Activated CD4-positive, alpha-beta T cell treated with anti-CD3 and anti-CD28 coated beads for 48 hours (primary cell): ENCODE measurements around the gene PRSS35.
"Not testable (repeated sequence)": the region's sequence is repeated elsewhere in the genome, so short reads cannot be mapped to it uniquely, and the experiment has no call there.

ENCODE experiments used
- DNase-seq: peaks from one replicate; pipeline ENCODE4 v3.0.0-alpha.2; 2020

The PRSS35 gene

DNA sequence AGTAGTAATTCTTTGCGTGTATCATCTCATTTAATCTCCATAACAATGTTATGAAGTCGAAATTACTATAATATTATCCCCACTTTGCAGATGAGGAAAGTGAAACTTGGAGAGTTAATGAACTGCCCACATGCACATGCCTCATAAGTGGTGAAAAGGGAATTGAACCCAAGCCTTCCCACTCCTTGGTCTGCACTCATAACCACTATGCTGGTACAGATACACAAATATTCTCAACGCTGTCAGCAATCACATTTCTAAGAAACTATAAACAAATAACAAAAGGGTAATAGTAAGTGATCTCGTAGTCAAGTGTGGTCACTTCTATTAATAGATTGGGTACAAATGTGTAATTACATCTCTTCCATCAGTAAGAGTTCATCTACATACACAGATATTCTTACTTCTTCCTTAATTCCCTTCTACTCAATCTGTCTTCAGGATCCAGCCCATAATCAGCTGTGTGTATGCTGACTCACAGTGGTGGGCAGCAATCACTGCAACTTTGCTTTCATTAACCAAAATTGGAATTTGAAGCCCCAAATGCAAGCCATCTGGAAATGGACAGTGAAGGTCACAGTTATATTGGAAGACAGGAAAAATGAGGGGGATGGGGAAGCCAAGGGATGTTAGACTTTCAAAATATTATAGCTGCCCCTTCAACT, 6.6 kb downstream of the PRSS35 start:
- DNase-seq, result no peak

DNA sequence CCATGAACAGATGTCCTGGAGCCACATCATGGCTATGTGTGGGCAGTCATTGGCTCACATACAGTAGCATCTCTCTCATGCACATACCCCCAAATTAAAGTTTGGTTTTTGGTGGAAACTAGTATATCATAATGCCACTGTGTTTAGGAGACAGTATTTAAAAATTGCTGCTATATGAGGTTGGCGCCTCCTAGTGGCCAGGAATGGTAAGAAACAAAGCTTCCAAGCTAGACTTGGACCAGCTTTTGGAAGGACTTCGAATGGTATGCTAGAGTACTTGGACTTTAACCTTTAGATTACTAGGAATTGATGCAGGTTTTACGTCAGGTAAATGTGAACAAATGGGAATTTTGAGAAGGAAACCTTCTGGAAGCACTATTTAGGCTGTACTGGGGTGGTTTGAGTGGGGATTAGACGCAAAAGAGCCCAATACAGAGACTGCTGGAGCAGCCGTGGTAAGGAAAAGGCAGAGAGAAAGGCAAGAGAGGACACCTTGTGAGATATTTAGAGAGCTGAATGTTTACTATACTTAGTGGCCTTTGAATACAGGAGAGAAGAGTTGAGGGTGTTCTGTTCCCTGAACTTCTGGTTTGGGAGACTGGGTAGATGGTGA, 23.8 kb downstream of the PRSS35 start:
- peak; percentile 68 for DNase-seq

DNA sequence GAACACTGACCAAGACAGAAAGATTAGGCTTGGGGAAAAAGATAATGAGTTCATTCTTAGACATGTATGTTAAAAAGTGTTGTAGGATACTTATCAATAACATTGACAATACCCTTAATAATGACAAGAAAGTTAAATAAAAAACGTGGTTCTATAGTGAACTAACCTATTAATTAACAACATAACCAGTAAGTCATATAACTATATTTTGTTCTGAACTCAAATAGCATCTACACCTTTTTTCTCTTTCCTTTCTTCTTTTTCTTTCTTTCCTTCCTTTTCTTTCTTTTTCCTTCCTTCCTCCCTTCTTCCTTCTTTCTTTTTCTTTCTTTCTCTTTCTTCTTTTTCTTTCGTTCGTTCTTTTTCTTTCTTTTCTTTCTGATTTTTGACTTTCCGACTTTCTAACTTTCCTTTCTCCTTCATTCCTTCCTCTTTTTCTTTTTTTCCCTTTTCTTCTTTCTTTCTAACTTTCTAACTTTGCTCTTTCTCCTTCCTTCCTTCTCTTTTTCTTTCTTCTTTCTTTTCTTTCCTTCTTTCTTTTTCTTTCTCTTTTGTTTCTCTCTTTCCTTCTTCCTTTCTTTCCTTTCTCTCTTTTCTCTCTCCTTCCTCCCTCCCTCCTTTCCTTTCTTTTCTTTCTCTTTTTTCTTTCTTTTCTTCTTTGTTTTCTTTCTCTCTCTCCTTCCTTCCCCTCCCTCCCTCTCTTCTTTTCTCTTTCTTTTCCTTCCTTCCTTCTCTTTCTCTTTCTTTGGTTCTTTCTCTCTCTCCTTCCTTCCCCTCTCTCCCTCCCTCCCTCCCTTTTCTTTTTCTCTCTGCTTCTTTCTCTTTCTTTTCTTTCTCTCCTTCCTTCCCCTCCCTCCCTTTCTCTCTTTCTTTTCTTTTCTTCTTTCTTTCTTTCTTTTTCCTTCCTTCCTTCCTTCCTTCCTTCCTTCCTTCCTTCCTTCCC, 24.6 kb downstream of the PRSS35 start:
- no peak for DNase-seq

DNA sequence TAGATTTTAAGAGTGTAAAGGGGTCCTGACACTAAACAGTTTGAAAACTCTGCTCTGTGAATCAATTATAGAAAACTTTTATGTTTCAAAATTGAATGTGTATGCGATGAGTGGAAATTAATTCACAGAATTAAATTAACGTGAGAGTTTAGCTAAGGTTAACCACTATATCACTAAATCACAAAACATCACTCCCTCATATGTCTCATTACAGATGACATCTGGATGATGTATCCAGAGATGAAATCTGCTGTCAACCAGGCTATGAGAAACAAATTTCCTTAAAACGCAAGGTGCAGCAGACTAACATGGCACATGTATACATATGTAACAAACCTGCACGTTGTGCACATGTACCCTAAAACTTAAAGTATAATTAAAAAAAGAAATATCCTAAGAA, 27.3 kb downstream of the PRSS35 start:
- no peak for DNase-seq

DNA sequence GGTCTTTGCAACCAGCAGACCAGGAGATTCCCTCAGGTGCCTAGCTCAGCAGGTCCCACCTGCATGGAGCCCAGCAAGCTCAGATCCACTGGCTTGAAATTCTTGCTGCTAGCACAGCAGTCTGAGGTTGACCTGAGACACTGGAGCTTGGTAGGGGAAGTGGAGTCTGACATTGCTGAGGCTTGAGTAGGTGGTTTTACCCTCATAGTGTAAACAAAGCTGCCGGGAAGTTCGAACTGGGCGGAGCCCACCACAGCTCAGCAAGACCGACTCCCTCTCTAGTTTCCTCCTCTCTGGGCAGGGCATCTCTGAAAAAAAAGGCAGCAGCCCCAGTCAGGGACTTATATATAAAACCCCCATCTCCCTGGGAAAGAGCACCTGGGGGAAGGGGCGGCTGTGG, 34.3 kb downstream of the PRSS35 start:
- DNase-seq, result no peak

DNA sequence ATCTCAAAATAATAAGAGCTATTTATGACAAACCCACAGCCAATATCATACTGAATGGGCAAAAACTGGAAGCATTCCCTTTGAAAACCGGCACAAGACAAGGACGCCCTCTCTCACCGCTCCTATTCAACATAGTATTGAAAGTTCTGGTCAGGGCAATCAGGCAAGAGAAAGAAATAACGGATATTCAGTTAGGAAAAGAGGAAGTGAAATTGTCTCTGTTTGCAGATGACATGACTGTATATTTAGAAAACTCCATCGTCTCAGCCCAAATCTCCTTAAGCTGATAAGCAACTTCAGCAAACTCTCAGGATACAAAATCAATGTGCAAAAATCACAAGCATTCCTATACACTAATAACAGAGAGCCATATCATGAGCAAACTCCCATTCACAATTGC, 38.1 kb downstream of the PRSS35 start:
- not testable (repeated sequence) for DNase-seq

DNA sequence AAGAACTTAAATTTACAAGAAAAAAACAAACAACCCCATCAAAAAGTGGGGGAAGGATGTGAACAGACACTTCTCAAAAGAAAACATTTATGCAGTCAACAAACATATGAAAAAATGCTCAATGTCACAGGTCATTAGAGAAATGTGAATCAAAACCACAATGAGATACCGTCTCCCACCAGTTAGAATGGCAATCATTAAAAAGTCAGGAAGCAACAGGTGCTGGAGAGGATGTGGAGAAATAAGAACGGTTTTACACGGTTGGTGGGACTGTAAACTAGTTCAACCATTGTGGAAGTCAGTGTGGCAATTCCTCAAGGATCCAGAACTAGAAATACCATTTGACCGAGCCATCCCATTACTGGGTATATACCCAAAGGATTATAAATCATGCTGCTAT, 39.4 kb downstream of the PRSS35 start:
- DNase-seq, result not testable (repeated sequence)

DNA sequence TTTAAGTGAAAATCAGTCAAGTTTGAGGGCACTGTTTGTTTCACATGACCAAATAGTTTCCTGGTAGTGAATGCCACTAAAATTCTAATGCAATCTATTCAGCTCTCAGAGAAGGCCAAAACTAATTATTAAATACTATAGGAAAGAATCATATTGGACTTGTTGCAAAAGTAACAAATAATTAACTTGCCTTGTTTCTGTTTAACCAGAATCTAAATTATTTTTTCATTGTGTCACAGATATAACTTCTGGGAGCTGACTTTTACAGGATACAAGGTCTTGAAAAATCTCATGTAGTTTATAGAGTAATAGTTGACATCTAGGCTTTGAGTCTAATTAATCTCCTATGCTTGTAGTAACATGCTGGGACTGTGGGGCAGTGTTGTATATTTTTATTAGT, 44.5 kb downstream of the PRSS35 start:
- DNase-seq, result no peak

DNA sequence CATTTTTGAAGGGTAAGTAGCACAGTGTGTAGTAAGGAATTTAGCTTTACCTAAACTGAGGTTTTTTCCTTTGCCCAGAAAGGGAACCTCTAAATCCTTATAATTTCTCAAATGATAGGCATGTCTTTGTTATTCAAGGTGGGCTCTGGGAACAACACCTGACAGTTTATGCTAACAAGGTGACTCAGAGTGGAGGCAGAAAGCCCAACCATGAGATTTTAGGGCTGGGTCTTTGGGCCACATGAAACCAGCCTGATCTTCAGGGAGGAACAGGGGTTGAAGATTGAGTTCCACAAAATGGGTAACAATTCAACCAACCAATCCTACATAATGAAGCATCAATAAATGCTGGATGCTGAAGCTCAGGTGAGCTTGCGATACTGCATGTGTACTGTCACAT, 46.6 kb downstream of the PRSS35 start:
- no peak for DNase-seq

DNA sequence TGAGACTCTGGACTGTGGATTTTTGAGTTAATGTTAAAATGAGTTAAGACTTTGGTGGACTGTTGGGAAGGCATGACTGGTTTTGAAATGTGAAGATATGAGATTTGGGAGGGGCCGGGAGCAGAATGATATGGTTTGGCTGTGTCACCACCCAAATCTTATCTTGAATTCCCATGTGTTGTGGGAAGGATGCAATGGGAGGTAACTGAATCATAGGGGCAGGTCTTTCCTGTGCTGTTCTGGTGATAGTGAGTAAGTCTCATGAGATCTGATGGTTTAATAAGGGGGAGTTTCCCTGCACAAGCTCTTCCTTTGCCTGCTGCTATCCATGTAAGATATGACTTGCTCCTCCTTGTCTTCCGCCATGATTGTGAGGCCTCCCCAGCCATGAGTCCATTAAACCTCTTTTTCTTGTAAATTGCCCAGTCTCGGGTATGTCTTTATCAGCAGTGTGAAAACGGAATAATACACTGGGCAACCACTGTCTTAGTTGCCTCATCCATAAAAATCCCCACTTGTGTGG, 59.4 kb downstream of the PRSS35 start:
- not testable (repeated sequence) for DNase-seq

DNA sequence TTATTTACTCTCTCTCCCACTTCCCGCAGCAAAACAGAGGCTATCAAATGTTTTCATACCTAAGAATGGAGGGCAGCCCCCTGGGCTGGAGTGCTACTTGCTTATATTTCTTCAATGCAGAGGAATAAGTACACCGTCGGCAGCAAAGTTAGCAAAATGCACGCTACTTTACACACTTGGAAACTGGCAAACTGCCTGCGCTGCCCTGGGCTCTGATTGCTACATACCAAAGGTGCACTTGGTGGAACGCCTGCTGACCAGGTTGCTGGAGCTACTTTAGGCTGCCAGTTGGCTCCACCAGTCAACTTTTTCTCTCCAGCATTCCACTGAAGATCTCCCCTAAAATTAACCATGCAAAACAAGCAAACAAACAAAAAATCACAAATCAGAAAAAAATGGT, 62.4 kb downstream of the PRSS35 start:
- DNase-seq, result no peak
